NCI-H82 treated with DMSO at 0.1 percent for 48 hours (cell line): Measurements from ENCODE around the gene COX7A1.

ENCODE experiments used
- DNase-seq: peaks from one replicate; lab custom pipeline; 2025; ENCODE audit not compliant: unreplicated experiment; lab: John Stamatoyannopoulos, UW

COX7A1 gene

DNA sequence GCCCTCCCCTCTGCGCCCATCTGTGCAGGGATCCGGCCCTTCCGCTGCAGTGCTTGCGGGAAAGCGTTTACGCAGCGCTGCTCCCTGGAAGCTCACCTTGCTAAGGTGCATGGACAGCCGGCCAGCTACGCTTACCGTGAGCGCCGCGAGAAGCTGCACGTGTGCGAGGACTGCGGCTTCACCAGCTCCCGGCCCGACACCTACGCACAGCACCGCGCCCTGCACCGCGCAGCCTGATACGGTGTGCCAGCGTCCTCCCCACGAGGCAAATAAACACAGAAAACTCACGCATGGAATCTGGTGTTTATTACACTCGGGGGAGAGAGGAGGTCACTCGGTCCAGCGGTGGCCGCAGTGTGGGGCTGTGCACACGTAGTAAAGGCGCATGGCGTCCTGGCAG, 38.8 kb downstream of the COX7A1 start:
- no peak for DNase-seq

DNA sequence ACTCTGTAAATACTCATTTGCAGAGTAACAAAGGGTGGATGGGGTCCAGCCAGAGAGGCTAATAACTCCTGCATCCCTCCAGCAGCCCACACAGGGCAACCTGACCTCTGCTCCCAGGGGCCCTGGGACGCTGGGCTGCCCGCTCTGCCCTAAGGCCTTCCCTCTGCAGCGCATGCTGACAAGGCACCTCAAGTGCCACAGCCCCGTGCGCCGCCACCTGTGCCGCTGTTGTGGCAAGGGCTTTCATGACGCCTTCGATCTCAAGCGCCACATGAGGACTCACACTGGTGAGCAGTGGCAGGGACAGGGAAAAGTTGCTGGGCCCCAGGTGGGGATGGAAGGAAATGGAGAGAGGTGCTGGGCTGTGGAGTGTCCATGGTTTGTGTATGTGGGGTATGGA, 39.6 kb downstream of the COX7A1 start:
- no peak for DNase-seq

DNA sequence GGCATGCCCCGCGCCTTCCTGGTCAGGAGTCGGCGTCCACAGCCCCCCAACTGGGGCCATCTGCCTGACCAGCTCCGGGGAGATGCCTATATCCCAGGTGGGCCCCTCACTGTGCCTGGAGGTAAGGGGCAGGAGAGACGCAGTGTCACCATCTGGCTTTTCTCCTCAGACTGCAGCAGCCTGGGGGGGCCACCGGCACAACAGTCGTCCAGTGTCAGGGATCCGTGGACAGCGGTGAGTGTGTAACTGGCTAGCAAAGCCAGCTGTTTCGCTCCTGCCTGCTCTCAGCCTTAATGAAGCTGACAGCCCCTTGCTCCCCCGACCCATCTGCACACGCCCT, 41.1 kb downstream of the COX7A1 start:
- DNase-seq = no peak

DNA sequence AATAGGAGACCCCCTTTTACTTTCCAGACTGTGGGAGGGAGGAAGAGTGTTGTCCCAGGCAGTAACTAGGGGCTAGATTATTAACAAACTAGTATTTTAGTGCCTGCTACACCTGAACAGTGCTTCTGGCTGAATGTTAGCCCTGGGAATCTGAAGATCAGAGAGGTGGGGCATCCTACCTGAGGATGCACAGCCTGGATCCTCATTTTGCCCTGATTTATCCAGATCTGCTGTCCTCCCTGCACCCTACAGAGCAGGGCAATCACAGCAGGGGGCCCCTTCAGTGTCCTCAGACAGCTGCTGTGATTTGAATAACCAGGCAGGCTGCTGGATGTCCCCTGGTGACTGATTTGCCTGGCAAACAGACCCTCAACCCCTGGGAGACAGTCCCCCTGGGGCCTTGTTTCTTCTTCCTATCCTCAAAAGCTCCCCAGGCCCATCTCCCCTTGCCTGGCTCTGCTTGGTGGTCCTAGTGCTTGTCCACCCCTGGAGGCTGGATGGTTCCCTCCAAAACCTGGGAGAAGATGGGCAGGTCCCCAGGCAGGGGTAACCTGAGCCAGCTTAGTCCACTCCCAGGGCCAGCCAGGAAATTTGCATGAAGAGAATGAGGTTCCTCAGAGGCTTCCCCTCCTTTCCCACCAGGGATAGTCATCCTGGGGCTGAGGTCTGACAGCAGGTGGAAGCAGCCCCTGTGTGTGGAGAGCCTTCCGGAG, 41.6 kb downstream of the COX7A1 start, which contains the start of gene OVOL3:
OVOL3 (plus strand) TSS at position 657 of the 713 bp plus-strand sequence. CDS start 60 bp downstream, outside the sequence.
- no peak for DNase-seq

DNA sequence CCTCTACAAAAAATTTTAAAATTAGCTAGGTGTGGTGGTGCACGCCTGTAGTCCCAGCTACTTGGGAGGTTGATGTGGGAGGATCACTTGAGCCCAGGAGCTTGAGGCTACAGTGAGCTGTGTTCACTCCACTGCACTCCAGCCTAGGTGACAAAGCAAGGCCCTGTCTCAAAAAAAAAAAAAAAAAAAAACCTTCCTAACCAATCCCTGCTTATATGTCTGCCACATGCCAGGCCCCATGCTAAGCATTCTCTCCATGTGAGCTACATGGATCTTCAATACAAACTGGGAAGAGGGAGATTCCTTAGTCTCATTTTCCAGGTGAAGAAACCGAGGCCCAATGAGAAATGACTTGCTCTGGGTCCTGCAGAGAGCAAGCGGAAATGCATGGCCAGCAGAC, 43.6 kb downstream of the COX7A1 start:
- no peak for DNase-seq

DNA sequence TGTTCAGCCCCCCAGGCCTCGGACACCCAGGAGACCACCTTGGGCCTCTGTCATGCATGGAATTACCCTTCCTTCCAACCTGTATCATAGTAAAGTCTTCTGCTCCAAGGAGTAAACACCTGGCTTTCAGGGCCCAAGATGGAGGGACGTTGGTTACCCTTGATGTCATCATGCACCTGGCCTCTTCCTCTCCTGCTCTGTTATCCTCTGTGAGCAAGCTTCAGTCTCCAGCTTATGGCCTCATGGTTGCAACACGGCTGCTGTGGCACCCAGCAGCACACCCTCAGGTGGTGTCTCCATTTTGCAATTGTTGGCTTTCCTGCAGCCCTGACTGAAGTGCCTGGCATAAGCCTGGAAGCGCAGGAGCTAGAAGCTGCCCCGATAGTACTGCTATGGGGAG, 45.3 kb downstream of the COX7A1 start:
- DNase-seq = no peak

DNA sequence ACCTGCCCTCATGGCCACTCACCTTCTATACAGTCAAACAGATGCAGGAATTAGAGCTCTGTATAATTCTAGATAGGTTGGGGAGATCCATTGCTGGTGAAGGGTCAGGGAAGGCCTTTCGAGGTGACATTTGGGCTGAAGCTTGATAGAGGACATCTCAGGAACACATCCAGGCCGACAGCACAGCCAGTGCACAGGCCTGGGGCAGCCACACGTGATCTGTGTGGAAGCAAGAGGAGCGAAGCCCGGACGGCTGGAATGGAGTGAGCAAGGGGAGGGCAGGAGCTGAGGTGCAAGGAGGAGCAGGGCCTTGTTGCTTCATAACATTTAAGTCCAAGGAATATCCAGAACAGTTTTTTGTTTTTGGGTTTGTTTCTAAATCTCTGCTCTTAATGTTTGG, 45.8 kb downstream of the COX7A1 start:
- DNase-seq = no peak

DNA sequence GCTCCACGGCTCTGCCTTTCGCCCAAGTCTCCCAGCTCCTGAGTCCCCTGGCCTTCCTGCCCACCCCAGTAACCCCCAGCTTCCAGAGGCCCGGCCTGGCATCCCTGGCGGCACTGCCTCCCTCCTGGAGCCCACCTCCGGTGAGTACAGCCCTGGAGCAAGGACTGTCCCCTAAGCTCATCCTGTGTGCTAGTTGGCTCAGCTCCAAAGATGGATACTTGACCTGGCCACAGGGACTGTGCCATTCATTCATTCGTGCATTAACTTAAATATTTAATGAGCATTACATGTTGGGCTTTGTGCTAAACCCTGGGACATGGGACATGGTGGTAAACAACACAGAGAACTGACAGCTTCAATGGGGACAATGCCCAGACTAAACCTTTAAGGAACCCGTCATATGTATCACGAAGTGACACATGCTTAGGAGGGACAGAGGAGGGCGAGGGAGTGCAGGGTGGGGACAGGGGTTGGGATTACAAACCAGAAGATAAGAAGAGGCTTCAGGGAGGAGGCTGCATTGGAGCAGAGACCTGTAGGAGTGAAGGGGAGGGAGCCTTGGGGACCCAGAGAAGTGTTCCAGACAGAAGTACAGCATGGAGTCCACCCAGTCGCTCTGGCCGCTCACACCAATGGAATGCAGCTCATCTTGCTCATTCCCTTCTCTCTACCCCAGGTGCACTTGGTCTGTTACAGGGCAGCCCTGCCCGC, 48.2 kb downstream of the COX7A1 start:
- no peak for DNase-seq

DNA sequence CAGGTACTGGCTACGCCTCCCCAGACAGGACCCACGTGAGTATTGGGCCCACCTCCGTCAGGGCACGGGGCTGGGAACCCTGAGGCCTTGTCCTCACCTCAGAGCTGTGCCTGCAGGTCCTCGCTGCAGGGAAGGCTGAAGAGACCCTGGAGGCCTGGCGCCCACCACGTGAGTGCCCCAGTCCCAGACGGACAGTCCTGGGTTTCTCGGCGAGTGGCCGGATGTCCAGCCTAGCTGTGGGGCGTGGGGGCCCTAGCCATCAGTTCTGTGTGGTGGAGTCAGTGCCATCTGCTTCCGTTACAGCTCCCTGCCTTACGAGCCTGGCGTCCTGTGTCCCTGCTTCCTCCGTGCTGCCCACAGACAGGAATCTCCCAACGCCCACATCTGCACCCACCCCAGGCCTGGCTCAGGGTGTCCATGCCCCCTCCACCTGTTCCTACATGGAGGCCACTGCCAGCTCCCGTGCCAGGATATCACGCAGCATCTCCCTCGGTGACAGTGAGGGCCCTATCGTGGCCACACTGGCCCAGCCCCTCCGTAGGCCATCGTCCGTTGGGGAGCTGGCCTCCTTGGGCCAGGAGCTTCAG, 49.1 kb downstream of the COX7A1 start:
- DNase-seq = no peak

DNA sequence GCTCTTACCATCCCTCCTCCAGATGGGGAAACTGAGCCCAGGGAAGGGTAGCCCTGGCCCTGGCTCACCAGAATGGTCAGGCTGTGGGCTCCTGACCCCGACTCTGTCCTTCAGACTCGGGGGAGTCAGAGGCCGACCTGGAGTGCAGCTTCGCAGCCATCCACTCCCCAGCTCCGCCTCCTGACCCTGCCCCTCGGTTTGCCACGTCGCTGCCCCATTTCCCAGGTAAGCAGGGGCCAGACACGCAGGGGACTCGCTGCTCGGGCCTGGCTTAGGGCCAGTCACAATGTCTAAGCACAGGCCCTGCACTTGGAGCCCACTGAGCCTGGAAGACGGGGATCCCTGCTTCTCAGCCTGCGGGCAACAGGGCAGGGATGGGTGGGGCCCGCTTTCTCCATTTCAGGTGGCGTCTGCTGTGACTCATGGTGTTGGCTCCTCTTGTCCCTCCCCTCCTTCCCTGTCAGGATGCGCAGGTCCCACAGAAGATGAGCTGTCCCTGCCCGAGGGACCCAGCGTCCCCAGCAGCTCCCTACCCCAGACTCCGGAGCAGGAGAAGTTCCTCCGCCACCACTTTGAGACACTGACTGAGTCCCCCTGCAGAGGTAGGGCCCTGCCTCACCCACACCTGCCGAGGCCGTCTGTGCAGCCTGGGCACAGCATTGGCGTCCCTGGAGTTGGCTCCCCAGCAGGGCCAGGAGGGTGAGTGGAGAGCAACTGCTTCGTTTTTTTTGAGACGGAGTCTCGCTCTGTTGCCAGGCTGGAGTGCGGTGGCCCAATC, 50.5 kb downstream of the COX7A1 start:
- DNase-seq = no peak
